ENCODE data around the gene DENND4C. TPM values are rescaled to one million over a fixed set of nuclear protein-coding genes. Genes with fewer than 3 reads are reported as not detected.

DENND4C gene
- polyA plus RNA-seq, 2 of the 4 experiments (the other 2 are of a cell fraction): 17.4 to 44.1 TPM

- TF ChIP-seq HES2 (IDR thresholded peaks at IDR 0.05) (no peak), JUN (IDR thresholded peaks at IDR 0.05) (no peak), SMC3 (IDR thresholded peaks at IDR 0.05) (no peak), E2F6 (IDR thresholded peaks at IDR 0.05; ENCODE audit: borderline replicate concordance, low read depth) (no peak), POLR2A (IDR thresholded peaks at IDR 0.05; ENCODE audit: low read length) (no peak), TP53 (CRISPR knock-in tag; IDR thresholded peaks at IDR 0.05) (no peak), RCOR1 (IDR thresholded peaks at IDR 0.05; ENCODE audit: low read depth, low read length) (no peak), RARB (CRISPR knock-in tag; IDR thresholded peaks at IDR 0.05) (no peak), HMGXB4 (CRISPR knock-in tag; IDR thresholded peaks at IDR 0.05; ENCODE audit: borderline replicate concordance) (no peak), ZSCAN20 (CRISPR knock-in tag; IDR thresholded peaks at IDR 0.05) (no peak), RFX5 (IDR thresholded peaks at IDR 0.05) (no peak), CHD2 (IDR thresholded peaks at IDR 0.05; ENCODE audit: low read length, partially characterized antibody) (no peak), NR3C1 (IDR thresholded peaks at IDR 0.05) (no peak)
- POLR2A ChIA-PET: interaction anchor here (0.7 kb wide), 1 partner anchor 39 kb away, joined by 9 read pairs; no protein-coding TSS in a partner anchor
- H3K4me1 ChIP-seq: no peaks in the 10 kb centered on the region
- WGBS (ENCODE audit: missing lambda C conversion rate): 93% methylated on average over 4 of the region's 4 CpGs
- CTCF ChIA-PET: interaction anchor here (1.5 kb wide), 1 partner anchor 96 kb away, joined by 3 read pairs; no protein-coding TSS in a partner anchor
- no peak overlapping the region for H3K4me3 ChIP-seq
- DNase-seq (ENCODE audit: low read depth in 1 of 2, low spot score in 1 of 2): no peak
- no peaks in the 10 kb centered on the region for H3K9me3 ChIP-seq
- H3K4me2 ChIP-seq: no peak overlapping the region
- no peak overlapping the region for H3K27ac ChIP-seq
- FAIRE-seq: no peak
- no peak for ATAC-seq
Measured at GRCh38 chr9:19271081-19271480, 40.6 kb downstream of the DENND4C start.

GRCh38 chr9:19281801-19282200, 51.3 kb downstream of the DENND4C start:
- H3K27ac ChIP-seq: no peak overlapping the region
- no peak for FAIRE-seq

GRCh38 chr9:19283072-19283710, 52.7 kb downstream of the DENND4C start:
- FAIRE-seq: no peak
- Histone ChIP-seq H3K4me1 (peaks cover 40% of the 10 kb centered on the region), H3K4me2 (no peak overlapping the region), H3K27ac (no peak overlapping the region), H3K4me3 (no peak overlapping the region), H3K9me3 (no peaks in the 10 kb centered on the region)
- ATAC-seq: no peak; a peak in 1 of 6 replicates
- ChIA-PET POLR2A (no interaction called here), CTCF (no interaction called here)
- TF ChIP-seq HOXB5 (CRISPR knock-in tag; IDR thresholded peaks at IDR 0.05) (no peak), NR3C1 (IDR thresholded peaks at IDR 0.05) (no peak), CHD2 (IDR thresholded peaks at IDR 0.05; ENCODE audit: low read length, partially characterized antibody) (no peak), ESRRA (IDR thresholded peaks at IDR 0.05; ENCODE audit: borderline replicate concordance, low read length) (no peak), SREBF2 (IDR thresholded peaks at IDR 0.05) (no peak), NPAS2 (CRISPR knock-in tag; IDR thresholded peaks at IDR 0.05; ENCODE audit: borderline replicate concordance) (no peak)
- no peak for DNase-seq (ENCODE audit: low read depth in 1 of 2, low spot score in 1 of 2)
- WGBS (ENCODE audit: missing lambda C conversion rate): 95% methylated on average over 5 of the region's 5 CpGs

More at GRCh38 chr9:19281801-19282200, 51.3 kb downstream of the DENND4C start:
- H3K4me1 ChIP-seq: peaks cover 34% of the 10 kb centered on the region
- ATAC-seq: no peak
- no peak overlapping the region for H3K4me2 ChIP-seq
- H3K4me3 ChIP-seq: no peak overlapping the region
- no peak for TF ChIP-seq USF2 (IDR thresholded peaks at IDR 0.05)
- H3K9me3 ChIP-seq: no peaks in the 10 kb centered on the region
- no peak for DNase-seq (ENCODE audit: low read depth in 1 of 2, low spot score in 1 of 2)
- ChIA-PET CTCF (no interaction called here), POLR2A (interaction anchor here (0.6 kb wide), 1 partner anchor 83 kb away, joined by 7 read pairs; no protein-coding TSS in a partner anchor)
